Naive B cell (primary cell): ENCODE measurements around the gene RNF214. TPM values are rescaled to one million over a fixed set of nuclear protein-coding genes. Genes with fewer than 3 reads are reported as not detected.
"Not testable (repeated sequence)": the region's sequence is repeated elsewhere in the genome, so short reads cannot be mapped to it uniquely, and the experiment has no call there.

Source experiments
- ATAC-seq, 2 donors: fragments of 150-1000 bp; cut with Tn5 transposase; 2 replicates each; pipeline ENCODE4 v1.10.0; 2021; ENCODE audit warnings: low read depth in 2 of 2, mild to moderate bottlenecking in 2 of 2, moderate library complexity in 2 of 2
- DNase-seq: peaks from one replicate; pipeline ENCODE4 v3.0.0; 2022
- H3K27ac Mint-ChIP-seq, 6 donors: one replicate each; pipeline ENCODE4 v1.8.0; 2020 to 2022; ENCODE audit warnings: mild to moderate bottlenecking in 6 of 6, mixed read lengths in 6 of 6, moderate library complexity in 5 of 6, inconsistent platforms in 2 of 6
- H3K27me3 Mint-ChIP-seq, 3 donors: one replicate each; pipeline ENCODE4 v1.8.0; 2021 to 2022; ENCODE audit warnings: mixed read lengths in 3 of 3, mild to moderate bottlenecking in 1 of 3
- H3K36me3 Mint-ChIP-seq, 2 donors: one replicate each; pipeline ENCODE4 v1.8.0; 2020 to 2022; ENCODE audit warnings: mixed read lengths in 2 of 2, inconsistent platforms in 1 of 2, mild to moderate bottlenecking in 1 of 2
- H3K4me1 Mint-ChIP-seq, 3 donors: one replicate each; pipeline ENCODE4 v1.8.0; 2020 to 2022; ENCODE audit warnings: mixed read lengths in 3 of 3, inconsistent platforms in 1 of 3, mild to moderate bottlenecking in 1 of 3, moderate library complexity in 1 of 3
- H3K4me3 Mint-ChIP-seq, 8 donors: one replicate each; pipeline ENCODE4 v1.8.0; 2020 to 2022; ENCODE audit warnings: mild to moderate bottlenecking in 8 of 8, mixed read lengths in 8 of 8, moderate library complexity in 8 of 8, inconsistent platforms in 2 of 8
- H3K9me3 Mint-ChIP-seq, 7 donors: one replicate each; pipeline ENCODE4 v1.8.0; 2020 to 2022; ENCODE audit warnings: mixed read lengths in 7 of 7, mild to moderate bottlenecking in 5 of 7, inconsistent platforms in 2 of 7, moderate library complexity in 1 of 7
- polyA plus RNA-seq, 6 donors: library from polyadenylated mRNA; unstranded; fragments of 300-500 nt; fragmentation: Illumina TruSeq; gene quantifications; one replicate each; pipeline ENCODE4 v1.2.3, GENCODE V29; 2021; ENCODE audit warnings: low read depth in 6 of 6

RNF214 gene
- polyA plus RNA-seq, 6 donors from 2014 or later, result 1.4 to 15.5 (median 13.4) TPM

DNA sequence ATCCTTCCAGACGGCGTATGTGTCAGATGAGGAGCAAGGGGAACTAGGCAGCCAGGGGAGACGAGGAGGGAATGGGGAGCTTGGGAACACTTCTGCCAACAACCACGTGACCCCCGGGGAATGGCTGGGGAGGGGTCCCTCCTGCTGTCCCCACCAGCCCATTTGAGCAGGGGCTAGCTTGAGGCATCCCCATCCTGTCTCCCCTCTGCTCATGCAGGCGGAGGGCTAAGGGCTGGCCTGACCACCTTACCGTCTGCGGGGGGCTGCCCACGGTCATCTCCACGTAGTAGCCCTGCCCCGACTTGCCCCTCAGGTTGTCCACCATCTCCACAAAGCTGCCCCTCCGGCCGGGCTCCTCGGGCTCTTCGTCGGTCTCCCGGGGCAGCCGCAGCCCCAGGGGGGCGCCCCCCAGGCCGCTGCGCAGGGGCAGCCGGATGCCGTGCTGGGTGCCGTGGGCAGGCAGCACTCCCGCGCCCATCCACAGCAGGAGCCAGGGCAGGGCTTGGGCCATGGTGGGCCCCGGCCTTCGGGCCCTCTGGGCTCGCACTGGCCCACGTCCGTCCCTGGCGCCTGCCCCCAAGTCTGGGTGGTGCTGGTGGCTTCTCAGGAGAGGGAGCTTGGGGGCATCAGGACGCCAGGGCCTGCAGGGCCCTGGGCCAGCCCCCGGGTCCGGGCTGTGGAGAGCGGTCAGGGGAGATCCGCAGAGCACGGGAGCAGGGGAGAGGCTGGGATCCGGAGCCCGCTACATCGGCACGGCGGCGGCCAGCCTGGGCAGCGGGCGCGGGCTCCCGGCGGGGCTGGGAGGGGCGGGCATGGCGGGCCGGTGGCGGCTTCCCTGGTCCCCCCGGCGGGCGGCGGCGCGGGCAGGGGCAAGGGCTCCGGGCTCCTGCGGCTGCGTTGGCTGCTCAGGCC, 83.1 kb downstream of the RNF214 start:
- DNase-seq (peak; percentile 20), ATAC-seq (peak; percentile 75)
- peaks cover 34 to 55% (median 48%) of the 10 kb centered on the region in 3 donors for H3K27me3 Mint-ChIP-seq
- H3K36me3 Mint-ChIP-seq, result no peaks in the 10 kb centered on the region
- peak overlapping the region; percentile 63 to 89 (median 84) for H3K4me3 Mint-ChIP-seq
- H3K27ac Mint-ChIP-seq, result peak overlapping the region in 2 of 6 donors; percentile 22 to 96
- H3K9me3 Mint-ChIP-seq, result no peaks in the 10 kb centered on the region
- H3K4me1 Mint-ChIP-seq, result peaks cover 10 to 14% (median 13%) of the 10 kb centered on the region in 3 donors

DNA sequence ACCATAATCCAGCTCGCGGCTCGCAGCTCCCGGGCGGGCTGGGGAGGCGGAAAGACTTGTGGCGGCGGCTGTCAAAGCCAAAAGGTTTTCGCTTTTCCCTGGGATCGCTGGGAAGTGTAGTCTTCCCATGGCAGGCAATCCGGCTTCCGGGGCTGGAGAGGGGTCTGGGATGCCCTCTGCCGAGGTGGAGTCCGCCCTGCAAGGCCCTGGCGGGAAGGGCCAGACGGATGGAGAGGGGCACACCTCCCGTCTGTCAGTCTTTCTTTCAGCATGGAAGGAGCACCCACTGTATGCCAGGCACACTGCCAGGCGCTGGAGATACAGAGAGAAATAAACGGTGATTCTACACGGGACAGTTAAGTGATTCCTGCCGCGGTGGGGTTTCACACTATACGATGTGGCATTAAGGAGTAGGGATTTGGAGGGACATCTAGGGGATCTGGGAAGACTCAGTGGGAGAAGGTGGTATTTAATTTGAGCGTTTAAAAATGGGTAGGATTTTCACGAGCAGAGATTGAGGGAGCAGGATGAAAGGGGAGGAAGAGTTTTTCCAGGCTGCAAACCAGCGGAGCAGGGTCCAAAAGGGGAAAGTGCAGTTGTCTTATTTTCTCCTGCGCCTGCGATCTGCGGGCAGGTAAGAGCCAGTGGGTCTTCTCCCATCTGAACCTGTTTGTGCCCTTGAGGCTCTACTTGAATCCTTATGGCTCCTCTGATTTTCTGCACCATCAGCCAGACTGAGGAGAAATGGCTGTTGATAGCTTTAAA, 83.9 kb downstream of the RNF214 start, which contains the start of gene BACE1:
Gene BACE1, minus strand, starts transcription at position 60 of the 765 bp plus-strand sequence. CDS start 461 bp downstream, outside the sequence.
- DNase-seq, result no peak
- H3K9me3 Mint-ChIP-seq, result no peaks in the 10 kb centered on the region
- H3K36me3 Mint-ChIP-seq, result no peaks in the 10 kb centered on the region
- H3K27ac Mint-ChIP-seq, result peak within 1 kb of the TSS in 2 of 6 donors; percentile 77 to 96
- H3K27me3 Mint-ChIP-seq, result peaks cover 30 to 49% (median 48%) of the 10 kb centered on the region in 3 donors
- peaks cover 10 to 14% (median 13%) of the 10 kb centered on the region in 3 donors for H3K4me1 Mint-ChIP-seq
- peak within 1 kb of the TSS; percentile 63 to 89 (median 84) for H3K4me3 Mint-ChIP-seq
- peak; percentile 27 to 30 for ATAC-seq

DNA sequence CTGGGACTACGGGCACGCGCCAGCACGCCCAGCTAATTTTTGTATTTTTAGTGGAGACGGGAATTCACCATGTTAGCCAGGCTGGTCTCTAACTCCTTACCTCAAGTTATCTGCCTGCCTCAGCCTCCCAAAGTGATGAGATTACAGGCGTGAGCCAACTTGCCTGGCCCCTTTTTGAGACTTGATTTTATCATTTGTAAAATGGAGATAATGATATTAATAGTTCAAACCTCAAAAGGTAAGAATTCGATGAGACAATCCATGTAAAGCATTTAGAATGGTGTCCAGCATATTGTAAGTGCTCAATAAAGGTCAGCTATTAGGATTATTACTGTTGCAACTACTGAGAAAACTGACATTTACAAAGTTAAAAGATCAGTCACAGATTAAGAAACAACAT, 86.3 kb downstream of the RNF214 start:
- DNase-seq (no peak), ATAC-seq (no peak)
- Mint-ChIP-seq H3K4me1 (peaks cover 10 to 14% (median 13%) of the 10 kb centered on the region in 3 donors), H3K9me3 (no peaks in the 10 kb centered on the region), H3K36me3 (no peaks in the 10 kb centered on the region), H3K4me3 (no peak overlapping the region), H3K27me3 (peaks cover 18 to 47% (median 33%) of the 10 kb centered on the region in 3 donors), H3K27ac (no peak overlapping the region)

DNA sequence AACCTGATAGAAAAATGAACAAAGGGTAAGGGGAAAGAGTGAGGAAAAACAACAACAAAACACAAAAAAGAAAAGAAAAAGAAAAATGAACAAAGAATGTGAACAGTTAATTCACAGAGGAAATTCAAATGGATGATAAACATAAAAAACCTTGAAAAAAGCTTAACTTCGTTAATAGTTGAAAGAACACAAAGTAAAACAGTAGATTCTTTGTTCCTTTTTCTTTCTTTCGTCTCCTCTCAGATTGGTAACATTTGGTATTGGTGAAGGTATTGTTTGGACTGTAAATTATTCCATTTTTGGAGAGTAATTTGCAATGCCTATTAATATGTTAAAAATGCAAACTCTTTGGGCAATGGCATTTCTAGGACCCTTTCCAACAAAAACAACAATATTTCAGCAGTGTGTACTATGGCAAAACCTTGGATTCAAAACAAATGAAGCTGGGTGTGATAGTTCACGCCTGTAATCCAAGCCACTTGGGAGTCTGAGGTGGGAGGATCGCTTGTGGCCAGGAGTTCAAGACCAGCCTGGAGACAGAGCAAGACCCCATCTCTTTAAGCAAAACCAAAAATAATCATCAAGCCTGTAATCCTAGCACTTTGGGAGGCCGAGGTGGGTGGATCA, 86.9 kb downstream of the RNF214 start:
- no peak for DNase-seq
- no peak overlapping the region for H3K27ac Mint-ChIP-seq
- H3K4me1 Mint-ChIP-seq, result peaks cover 10 to 14% (median 13%) of the 10 kb centered on the region in 3 donors

DNA sequence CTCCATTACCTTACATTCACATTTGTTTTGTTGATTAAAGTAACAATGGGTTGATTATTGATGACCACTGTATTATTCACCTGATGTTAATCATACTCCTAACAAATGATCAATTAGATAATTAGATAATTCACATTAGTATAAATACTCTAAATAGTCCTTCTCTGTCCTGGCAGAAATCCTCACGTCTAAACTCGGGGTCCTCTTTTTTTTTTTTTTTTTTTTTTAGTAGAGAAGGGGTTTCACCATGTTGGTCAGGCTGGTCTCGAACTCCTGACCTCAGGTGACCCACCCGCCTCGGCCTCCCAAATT, 94.7 kb downstream of the RNF214 start:
- not testable (repeated sequence) for H3K27ac Mint-ChIP-seq, H3K27me3 Mint-ChIP-seq, H3K9me3 Mint-ChIP-seq, H3K36me3 Mint-ChIP-seq, ATAC-seq, DNase-seq
- peaks cover 2 to 12% (median 5%) of the 10 kb centered on the region in 3 donors for H3K4me1 Mint-ChIP-seq
- peak overlapping the region in 1 of 8 donors; percentile 79 for H3K4me3 Mint-ChIP-seq

More for the DNA sequence above, 86.9 kb downstream of the RNF214 start:
- H3K9me3 Mint-ChIP-seq, result no peaks in the 10 kb centered on the region
- no peak for ATAC-seq
- peaks cover 12 to 41% (median 27%) of the 10 kb centered on the region in 3 donors for H3K27me3 Mint-ChIP-seq
- no peaks in the 10 kb centered on the region for H3K36me3 Mint-ChIP-seq
- no peak overlapping the region for H3K4me3 Mint-ChIP-seq

DNA sequence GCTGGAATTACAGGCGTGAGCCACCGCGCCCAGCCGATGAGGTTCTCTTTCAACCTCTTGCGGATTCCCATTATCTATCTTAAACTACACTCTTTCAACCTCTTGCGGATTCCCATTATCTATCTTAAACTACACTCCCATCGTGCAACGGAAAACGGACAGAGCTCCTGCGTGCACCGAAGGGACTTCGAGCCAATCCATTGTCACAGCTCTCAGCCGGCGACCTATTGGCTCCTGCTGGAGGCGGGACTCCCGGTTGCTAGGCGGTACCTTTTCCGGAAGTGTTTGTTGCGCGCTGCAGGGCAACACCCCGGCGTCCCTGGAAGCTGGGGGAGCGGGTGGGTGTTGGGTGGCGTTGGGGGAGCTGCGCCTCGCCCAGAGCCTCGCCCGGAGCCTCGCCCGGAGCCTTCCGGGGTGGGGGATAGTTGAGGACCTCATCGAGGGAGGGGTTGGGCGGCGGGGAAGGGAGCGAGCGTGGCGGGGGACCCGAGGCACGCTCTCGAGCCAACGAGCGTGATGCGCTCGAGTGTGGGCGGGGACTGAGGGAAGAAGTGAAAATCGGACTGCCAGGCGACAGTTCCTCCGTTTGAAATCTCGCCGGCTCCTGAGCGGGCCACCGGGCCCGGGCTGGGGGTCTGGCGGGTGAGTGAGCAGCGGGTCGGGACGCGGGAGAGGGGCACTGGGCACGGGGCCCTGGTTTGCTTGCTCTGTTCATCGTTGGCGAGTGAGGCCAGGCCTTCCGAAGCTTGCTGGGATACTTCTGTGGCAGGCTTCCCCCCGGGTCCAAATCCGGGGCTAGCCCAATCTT, 95.3 kb downstream of the RNF214 start, which contains the start of gene CEP164:
Gene CEP164, plus strand, starts transcription at position 288 of the 808 bp plus-strand sequence. CDS start 10,733 bp downstream, outside the sequence.
- no peaks in the 10 kb centered on the region for H3K36me3 Mint-ChIP-seq
- ATAC-seq (peak; percentile 89), DNase-seq (peak; percentile 94)
- peaks cover 2 to 12% (median 5%) of the 10 kb centered on the region in 3 donors for H3K4me1 Mint-ChIP-seq
- peak within 1 kb of the TSS in 2 of 6 donors; percentile 20 to 33 for H3K27ac Mint-ChIP-seq
- H3K4me3 Mint-ChIP-seq, result peak within 1 kb of the TSS in 5 of 8 donors; percentile 4 to 79 (median 63)
- H3K27me3 Mint-ChIP-seq, result peaks cover 0 to 6% (median 0%) of the 10 kb centered on the region in 3 donors
- no peaks in the 10 kb centered on the region for H3K9me3 Mint-ChIP-seq

DNA sequence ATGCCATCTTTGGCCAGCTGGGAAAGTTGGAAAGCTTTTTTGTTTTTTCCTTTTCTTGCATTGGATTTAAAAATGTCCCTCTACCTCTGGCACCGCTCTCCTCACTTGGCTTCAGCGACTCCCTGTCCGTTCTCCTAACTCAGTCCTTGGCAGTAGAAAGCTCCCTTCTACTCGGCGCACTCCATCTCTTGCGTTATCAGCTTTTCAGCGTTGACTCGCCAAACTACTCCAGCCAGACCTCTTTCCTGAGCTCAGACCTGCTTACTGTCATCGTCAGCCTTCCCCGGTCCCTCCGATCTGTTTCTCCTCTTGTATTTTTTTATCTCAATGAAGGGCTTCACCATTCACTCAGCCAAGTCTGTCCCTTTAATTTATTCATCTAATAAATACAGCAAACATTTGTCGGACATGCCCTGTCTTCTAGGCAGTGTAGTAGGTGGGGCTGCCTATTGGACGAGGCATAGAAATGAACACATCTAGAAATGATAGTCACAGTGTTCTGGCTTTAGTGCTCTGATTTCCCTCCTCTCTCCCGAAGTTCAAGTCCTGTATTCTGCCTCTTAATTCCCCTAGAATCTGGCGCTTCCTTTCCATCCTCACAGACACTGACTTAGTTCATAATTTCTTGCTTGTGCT, 96.0 kb downstream of the RNF214 start:
- Mint-ChIP-seq H3K4me1 (peaks cover 5 to 12% (median 5%) of the 10 kb centered on the region in 3 donors), H3K36me3 (no peaks in the 10 kb centered on the region), H3K9me3 (no peaks in the 10 kb centered on the region), H3K27ac (no peak overlapping the region), H3K4me3 (no peak overlapping the region), H3K27me3 (no peaks in the 10 kb centered on the region)
- ATAC-seq, result peak in 1 of 2 donors; percentile 3
- DNase-seq, result no peak

DNA sequence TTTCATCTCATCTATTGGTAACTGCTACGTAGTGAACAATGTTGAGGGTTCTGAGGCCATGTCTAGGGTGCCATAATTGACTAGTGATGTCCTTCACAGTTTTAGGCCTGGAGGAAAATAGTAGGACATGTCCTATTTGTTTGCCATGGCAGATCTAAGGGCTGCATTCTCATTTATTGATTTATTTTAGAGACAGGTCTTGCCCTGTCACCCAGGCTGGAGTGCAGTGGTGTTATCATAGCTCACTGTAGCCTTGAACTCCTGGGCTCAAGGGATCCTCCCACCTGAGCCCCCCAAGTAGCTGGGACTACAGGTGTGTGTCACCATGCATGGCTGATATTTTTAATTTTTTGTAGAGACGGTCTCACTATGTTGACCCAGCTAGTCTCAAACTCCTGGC, 100.4 kb downstream of the RNF214 start:
- H3K27me3 Mint-ChIP-seq, result no peaks in the 10 kb centered on the region
- no peaks in the 10 kb centered on the region for H3K9me3 Mint-ChIP-seq
- ATAC-seq (no peak), DNase-seq (no peak)
- no peak overlapping the region for H3K27ac Mint-ChIP-seq
- peaks cover 4 to 12% of the 10 kb centered on the region in 2 donors for H3K36me3 Mint-ChIP-seq
- H3K4me1 Mint-ChIP-seq, result peaks cover 12% of the 10 kb centered on the region in 3 donors
- no peak overlapping the region for H3K4me3 Mint-ChIP-seq

DNA sequence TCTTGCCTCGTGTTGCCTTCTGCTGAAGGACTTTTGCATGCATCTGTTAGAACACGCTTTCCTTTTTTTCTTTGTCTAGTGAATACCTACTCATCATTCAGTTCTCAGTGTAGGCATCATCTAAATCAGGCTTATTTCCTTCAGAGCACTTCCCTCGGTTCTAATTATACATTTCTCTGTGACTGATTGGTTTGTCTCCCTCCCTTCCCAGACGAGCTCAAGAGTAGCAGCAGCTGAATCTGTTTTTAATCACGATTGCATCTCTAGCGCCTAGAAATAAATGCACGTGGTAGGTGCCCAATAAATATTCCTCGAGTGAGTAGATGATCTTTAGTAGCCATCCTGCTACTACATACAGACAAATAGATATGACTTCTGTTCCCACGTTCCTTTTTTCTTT, 101.4 kb downstream of the RNF214 start:
- Mint-ChIP-seq H3K4me3 (no peak overlapping the region), H3K36me3 (peaks cover 5 to 19% of the 10 kb centered on the region in 2 donors), H3K27ac (peak overlapping the region in 3 of 6 donors; percentile 37 to 67 (median 53)), H3K27me3 (no peaks in the 10 kb centered on the region), H3K9me3 (no peaks in the 10 kb centered on the region), H3K4me1 (peaks cover 12% of the 10 kb centered on the region in 3 donors)
- DNase-seq, result no peak
- no peak for ATAC-seq

DNA sequence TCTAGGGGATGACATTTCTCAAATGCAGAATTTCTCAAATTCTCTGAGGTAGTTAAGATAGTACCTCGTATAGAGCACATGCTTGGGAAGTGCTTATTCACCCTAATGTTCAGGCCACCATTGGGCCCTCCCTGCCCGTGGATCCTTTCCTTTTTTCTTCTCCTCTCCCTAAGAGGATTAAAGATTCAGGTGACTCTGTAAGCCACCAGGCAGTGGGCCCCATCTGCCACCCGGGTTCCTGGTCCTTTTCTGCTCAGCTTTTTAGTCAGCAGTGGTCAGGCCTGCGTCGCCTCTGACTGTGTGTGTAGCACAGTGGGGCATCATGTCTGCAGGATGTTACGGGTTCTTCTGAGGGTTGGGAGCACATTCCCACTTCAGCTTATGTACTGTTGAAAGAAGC, 102.4 kb downstream of the RNF214 start:
- no peak for ATAC-seq
- peaks cover 10 to 12% (median 11%) of the 10 kb centered on the region in 3 donors for H3K4me1 Mint-ChIP-seq
- no peaks in the 10 kb centered on the region for H3K27me3 Mint-ChIP-seq
- H3K27ac Mint-ChIP-seq, result no peak overlapping the region
- no peak for DNase-seq
- H3K4me3 Mint-ChIP-seq, result no peak overlapping the region
- H3K9me3 Mint-ChIP-seq, result no peaks in the 10 kb centered on the region
- peaks cover 8 to 19% of the 10 kb centered on the region in 2 donors for H3K36me3 Mint-ChIP-seq

DNA sequence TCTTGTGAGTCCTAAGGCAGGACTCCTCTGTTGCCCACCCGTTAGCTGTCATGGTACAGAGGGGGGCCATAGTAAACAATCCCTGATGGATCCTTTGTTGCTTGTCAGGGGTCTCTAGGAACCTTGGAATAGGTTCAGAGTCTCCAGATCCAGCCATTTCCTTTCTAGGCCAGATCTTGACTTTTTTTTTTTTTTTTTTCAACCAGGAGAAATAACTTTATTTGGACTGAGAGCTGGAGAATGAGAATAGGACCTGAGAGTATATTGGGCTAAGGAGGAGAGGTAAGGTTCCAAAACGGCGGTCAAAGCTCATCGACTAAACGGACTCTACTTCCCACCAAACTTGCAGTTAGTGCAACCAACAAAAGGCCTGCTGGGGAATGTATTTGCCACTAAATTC, 102.9 kb downstream of the RNF214 start:
- DNase-seq (no peak), ATAC-seq (no peak)
- H3K4me3 Mint-ChIP-seq, result no peak overlapping the region
- no peaks in the 10 kb centered on the region for H3K27me3 Mint-ChIP-seq
- no peaks in the 10 kb centered on the region for H3K9me3 Mint-ChIP-seq
- H3K27ac Mint-ChIP-seq, result peak overlapping the region in 3 of 6 donors; percentile 29 to 37 (median 33)
- H3K4me1 Mint-ChIP-seq, result peaks cover 5 to 12% (median 8%) of the 10 kb centered on the region in 3 donors
- H3K36me3 Mint-ChIP-seq, result peaks cover 11 to 19% of the 10 kb centered on the region in 2 donors
